GM21423 (cell line): ENCODE measurements around the gene HAND1.

Source experiments
- ATAC-seq: cut with Tn5 transposase; IDR thresholded peaks from one replicate; pipeline ENCODE4 v1.9.1; 2021; ENCODE audit warnings: mild to moderate bottlenecking, moderate library complexity; ENCODE audit not compliant: unreplicated experiment

Gene HAND1

GRCh38 chr5:154461531-154461930, 16.5 kb downstream of the HAND1 start:
- no peak for ATAC-seq

GRCh38 chr5:154460172-154460571, 17.9 kb downstream of the HAND1 start:
- ATAC-seq: no peak

GRCh38 chr5:154459015-154459414, 19.0 kb downstream of the HAND1 start:
- ATAC-seq: no peak

GRCh38 chr5:154456540-154456939, 21.5 kb downstream of the HAND1 start:
- ATAC-seq: no peak

GRCh38 chr5:154455585-154455984, 22.4 kb downstream of the HAND1 start:
- ATAC-seq: no peak

- no peak for ATAC-seq
Measured at GRCh38 chr5:154451957-154452356, 26.1 kb downstream of the HAND1 start.

- ATAC-seq: no peak
Measured at GRCh38 chr5:154449786-154450185, 28.2 kb downstream of the HAND1 start.

GRCh38 chr5:154447089-154447725, 30.8 kb downstream of the HAND1 start:
- no peak for ATAC-seq

- ATAC-seq: peak; percentile 21
Measured at GRCh38 chr5:154446195-154447088, 31.6 kb downstream of the HAND1 start.

GRCh38 chr5:154445422-154446194, 32.4 kb downstream of the HAND1 start, which contains the start of gene SAP30L:
Gene SAP30L, plus strand, starts transcription at chr5:154445997. Its CDS starts 608 bp downstream, at chr5:154446605.
- ATAC-seq: peak; percentile 93

GRCh38 chr5:154444556-154445421, 33.2 kb downstream of the HAND1 start:
- no peak for ATAC-seq

GRCh38 chr5:154442801-154443200, 35.2 kb downstream of the HAND1 start:
- ATAC-seq: no peak

- ATAC-seq: no peak
Measured at GRCh38 chr5:154440540-154440939, 37.5 kb downstream of the HAND1 start.

GRCh38 chr5:154437281-154437965, 40.6 kb downstream of the HAND1 start:
- ATAC-seq: no peak

- no peak for ATAC-seq
Measured at GRCh38 chr5:154435226-154435625, 42.8 kb downstream of the HAND1 start.

GRCh38 chr5:154430961-154431630, 46.9 kb downstream of the HAND1 start:
- ATAC-seq: no peak

GRCh38 chr5:154430466-154430865, 47.6 kb downstream of the HAND1 start:
- ATAC-seq: no peak

GRCh38 chr5:154429341-154429740, 48.7 kb downstream of the HAND1 start:
- ATAC-seq: no peak

GRCh38 chr5:154428208-154428607, 49.8 kb downstream of the HAND1 start:
- no peak for ATAC-seq
